ENCODE measurements around the gene INKA1. TPM values are rescaled to one million over a fixed set of nuclear protein-coding genes. Genes with fewer than 3 reads are reported as not detected.
"Not testable (repeated sequence)": the region's sequence is repeated elsewhere in the genome, so short reads cannot be mapped to it uniquely, and the experiment has no call there.

Gene INKA1
- total and polyA plus RNA-seq, 2 of the 8 experiments (the other 6 are each of a cell fraction or from before 2014, with no cell fraction given) = 1.3 to 4.7 TPM

DNA sequence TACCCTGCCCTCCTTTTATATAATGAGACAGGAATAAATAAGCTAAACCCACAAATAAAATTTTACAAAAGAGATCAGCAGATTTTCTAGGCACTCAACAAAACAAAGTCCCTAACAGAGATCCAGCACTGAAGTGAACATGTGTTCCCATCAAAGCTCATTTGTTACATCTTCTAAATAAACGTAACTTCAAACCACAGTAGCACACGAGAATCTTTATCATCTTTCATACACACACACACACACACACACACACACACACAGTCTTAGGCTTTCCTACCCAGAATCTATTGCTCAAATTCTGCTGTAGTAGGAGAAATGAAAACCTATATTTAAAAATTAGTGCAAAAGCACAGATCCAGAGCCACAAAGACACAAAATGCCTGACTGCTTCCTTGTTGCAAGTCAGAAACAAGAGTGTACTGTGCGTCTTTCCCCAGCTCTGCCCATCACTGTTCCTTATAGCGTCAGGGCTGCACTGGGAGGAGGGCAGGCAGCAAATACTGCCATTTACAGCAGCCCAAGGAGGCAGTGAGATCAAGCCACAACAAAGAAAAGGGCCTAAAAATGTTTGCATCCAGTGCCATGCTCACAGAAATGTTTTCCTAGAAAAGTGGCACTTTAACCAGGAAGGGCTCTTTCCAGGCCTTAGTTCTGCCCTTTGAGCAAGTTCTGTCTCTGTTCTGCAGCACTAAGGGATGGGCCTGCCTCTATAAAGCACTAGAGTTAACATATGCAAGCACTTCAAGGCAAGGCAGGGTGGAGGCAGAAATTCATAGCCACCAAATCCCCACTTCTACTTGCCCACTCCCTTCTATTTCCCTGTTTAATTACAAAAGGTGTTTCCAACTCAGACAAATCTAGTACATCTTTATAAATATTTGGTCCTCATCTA is 22.7 kb upstream of the INKA1 start (continued):
- TF ChIP-seq SIRT6 (IDR thresholded peaks at IDR 0.05; ENCODE audit: low read length) (no peak), TCF12 (IDR thresholded peaks at IDR 0.05; ENCODE audit: low read depth, low read length) (no peak), SIX5 (IDR thresholded peaks at IDR 0.05; ENCODE audit: low read depth, low read length) (no peak), POLR2AphosphoS5 (IDR thresholded peaks at IDR 0.05; ENCODE audit: low read depth, low read length) (no peak), CHD2 (IDR thresholded peaks at IDR 0.05; ENCODE audit: low read length) (no peak), NRF1 (IDR thresholded peaks at IDR 0.05; ENCODE audit: low read depth, low read length) (no peak), MAFK (IDR thresholded peaks at IDR 0.05; ENCODE audit: low read depth, low read length) (no peak), NANOG (IDR thresholded peaks at IDR 0.05; ENCODE audit: insufficient read depth, low read depth, low read length, poor library complexity, severe bottlenecking) (no peak)

DNA sequence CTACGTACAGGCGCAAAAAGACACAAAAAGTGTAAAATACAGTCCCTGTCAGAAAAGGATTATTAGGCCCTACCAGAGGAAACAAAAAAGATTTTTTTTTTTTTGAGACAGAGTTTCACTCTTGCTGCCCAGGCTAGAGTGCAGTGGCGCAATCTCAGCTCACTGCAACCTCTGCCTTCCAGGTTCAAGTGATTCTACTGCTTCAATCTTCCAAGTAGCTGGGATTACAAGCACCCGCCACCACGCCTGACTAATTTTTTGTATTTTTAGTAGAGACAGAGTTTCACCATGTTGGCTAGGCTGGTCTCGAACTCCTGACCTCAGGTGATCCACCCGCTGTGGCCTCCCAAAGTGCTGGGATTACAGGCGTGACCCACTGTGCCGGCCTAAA is 22.1 kb upstream of the INKA1 start:
- WGBS, 2 experiments (ENCODE audit: extremely low coverage in 1 of 2, insufficient coverage in 1 of 2, insufficient read length in 1 of 2, insufficient replicate concordance in 2 of 2, low coverage in 1 of 2, low lambda C conversion rate in 2 of 2, missing lambda C conversion rate in 1 of 2) = 94% methylated on average over 9 of the region's 9 CpGs; no CpG with 5 or more reads in 1 of the 2 experiments
- not testable (repeated sequence) for H3K9ac ChIP-seq (replicated peaks in 1 of 4; ENCODE audit: extremely low read depth in 1 of 4, low read depth in 3 of 4, low read length in 3 of 4); H3K23ac ChIP-seq (ENCODE audit: insufficient read length); H4K8ac ChIP-seq (ENCODE audit: extremely low read depth, insufficient read depth, low read length); H3K56ac ChIP-seq (replicated peaks; ENCODE audit: insufficient read length, low read depth, low read length); DNase-seq (ENCODE audit: low read depth in 1 of 2, low spot score in 2 of 2); H3K23me2 ChIP-seq (ENCODE audit: low read depth, low read length); H3K14ac ChIP-seq (ENCODE audit: insufficient read length); H3K18ac ChIP-seq (ENCODE audit: extremely low read depth, low read length); H2BK12ac ChIP-seq (ENCODE audit: low read depth, low read length); H2BK5ac ChIP-seq (ENCODE audit: low read depth, low read length); H3K4me3 ChIP-seq (ENCODE audit: extremely low read depth in 1 of 4, insufficient read depth in 2 of 4, low read depth in 3 of 4, low read length in 4 of 4); H4K20me1 ChIP-seq (replicated peaks in 1 of 2; ENCODE audit: control insufficient read depth in 1 of 2, insufficient read depth in 2 of 2, low read length in 2 of 2); H3K9me3 ChIP-seq (ENCODE audit: insufficient read depth in 2 of 2, low read depth in 1 of 2, low read length in 1 of 2); FAIRE-seq; H3K27ac ChIP-seq (ENCODE audit: low read depth, low read length); H4K91ac ChIP-seq (replicated peaks; ENCODE audit: insufficient read length, low read length); H2AK5ac ChIP-seq (ENCODE audit: low read depth, low read length); H2BK120ac ChIP-seq (replicated peaks; ENCODE audit: low read depth, low read length); H3K4me1 ChIP-seq (replicated peaks in 1 of 4; ENCODE audit: control insufficient read depth in 3 of 4, insufficient read depth in 4 of 4, low read length in 3 of 4); H2AFZ ChIP-seq (ENCODE audit: low read length); H4K5ac ChIP-seq (ENCODE audit: insufficient read length, low read depth, low read length); H2BK15ac ChIP-seq (ENCODE audit: low read length); H3K4me2 ChIP-seq (ENCODE audit: insufficient read depth in 1 of 2, low read depth in 2 of 2, low read length in 2 of 2); H3K4ac ChIP-seq (replicated peaks; ENCODE audit: insufficient read length, low read depth, low read length); H3K27me3 ChIP-seq (replicated peaks in 1 of 4; ENCODE audit: control insufficient read depth in 3 of 4, extremely low read depth in 1 of 4, insufficient read depth in 3 of 4, low read length in 3 of 4); H2BK20ac ChIP-seq (ENCODE audit: low read length)
- POLR2A ChIA-PET (ENCODE audit: partially characterized antibody) = interaction anchor here (1.0 to 1.2 kb wide), 3 partner anchors 10 to 318 kb away, joined by 3 read pairs; no protein-coding TSS in a partner anchor
- Histone ChIP-seq H3K79me2 (ENCODE audit: control insufficient read depth in 1 of 2, insufficient read depth in 2 of 2, low read length in 2 of 2) (peaks cover 0 to 77% of the 10 kb centered on the region in 2 experiments; a peak in 3 of 4 replicates), H3K36me3 (ENCODE audit: control insufficient read depth in 2 of 4, insufficient read depth in 4 of 4, low read length in 3 of 4) (peaks cover 0 to 13% (median 3%) of the 10 kb centered on the region in 4 experiments; a peak in 5 of 8 replicates), H3K79me1 (ENCODE audit: low read depth, low read length) (peaks cover 20% of the 10 kb centered on the region)
- CTCF ChIA-PET (ENCODE audit: partially characterized antibody) = interaction anchor here (0.6 to 1.9 kb wide), 3 partner anchors 11 to 80 kb away, joined by 3 to 5 read pairs (median 3); no protein-coding TSS in a partner anchor
